Neural progenitor cell (in vitro differentiated cells): ENCODE measurements around the gene TMCC3. TPM values are rescaled to one million over a fixed set of nuclear protein-coding genes. Genes with fewer than 3 reads are reported as not detected.
A peak's percentile ranks its signal among the peaks of the same experiment; 100 is the strongest.
"Not testable (repeated sequence)": the region's sequence is repeated elsewhere in the genome, so short reads cannot be mapped to it uniquely, and the experiment has no call there.

Source experiments
- DNase-seq: peaks from one replicate; pipeline ENCODE4 v3.0.0-alpha.2; 2016; ENCODE audit warnings: low spot score
- H2AFZ ChIP-seq: fragments of 200-600 bp; sonication (generic); replicated peaks from 2 replicates; pipeline ENCODE4 v1.6.1; 2016; ENCODE audit warnings: antibody characterized with exemption
- H3F3A ChIP-seq: fragments of 200-600 bp; sonication (generic); 2 replicates; pipeline ENCODE4 v1.6.1; 2016; ENCODE audit warnings: antibody characterized with exemption, low read depth
- H3K27ac ChIP-seq: fragments of 200-600 bp; sonication (generic); 2 replicates; pipeline ENCODE4 v1.5.1; 2016; ENCODE audit warnings: mild to moderate bottlenecking
- H3K27me3 ChIP-seq: fragments of 200-600 bp; sonication (generic); 2 replicates; pipeline ENCODE4 v1.6.1; 2016; ENCODE audit warnings: mild to moderate bottlenecking, moderate library complexity
- H3K36me3 ChIP-seq: fragments of 200-600 bp; sonication (generic); 2 replicates; pipeline ENCODE4 v1.5.1; 2016
- H3K4me1 ChIP-seq: fragments of 200-600 bp; sonication (generic); 2 replicates; pipeline ENCODE4 v1.6.1; 2016; ENCODE audit warnings: mixed run types
- H3K4me2 ChIP-seq: fragments of 200-600 bp; sonication (generic); 2 replicates; pipeline ENCODE4 v1.6.1; 2016
- H3K4me3 ChIP-seq: fragments of 200-600 bp; sonication (generic); 2 replicates; pipeline ENCODE4 v1.5.1; 2016
- H3K79me2 ChIP-seq: fragments of 200-600 bp; sonication (generic); 2 replicates; pipeline ENCODE4 v1.6.1; 2016; ENCODE audit warnings: low read depth
- H3K9ac ChIP-seq: fragments of 200-600 bp; sonication (generic); 2 replicates; pipeline ENCODE4 v1.6.1; 2016
- H3K9me3 ChIP-seq: fragments of 200-600 bp; sonication (generic); 2 replicates; pipeline ENCODE4 v1.5.1; 2016; ENCODE audit warnings: low read depth
- H4K20me1 ChIP-seq: fragments of 200-600 bp; sonication (generic); 2 replicates; pipeline ENCODE4 v1.6.1; 2016; ENCODE audit warnings: low read depth
- H3K27ac Mint-ChIP-seq: 3 replicates; pipeline ENCODE4 v1.8.0; 2021; ENCODE audit warnings: mixed read lengths
- H3K27me3 Mint-ChIP-seq: 2 replicates; pipeline ENCODE4 v1.8.0; 2022; ENCODE audit warnings: low read depth, mild to moderate bottlenecking, inconsistent platforms, moderate library complexity, mixed read lengths; ENCODE audit not compliant: insufficient read depth
- H3K36me3 Mint-ChIP-seq: 3 replicates; pipeline ENCODE4 v1.8.0; 2021; ENCODE audit warnings: mixed read lengths
- H3K4me1 Mint-ChIP-seq: 3 replicates; pipeline ENCODE4 v1.8.0; 2021; ENCODE audit warnings: mixed read lengths
- H3K4me3 Mint-ChIP-seq: 3 replicates; pipeline ENCODE4 v1.8.0; 2021; ENCODE audit warnings: mild to moderate bottlenecking, moderate library complexity, mixed read lengths
- H3K9me3 Mint-ChIP-seq: 3 replicates; pipeline ENCODE4 v1.8.0; 2020; ENCODE audit warnings: mixed read lengths
- CTCF ChIP-seq: fragments of 200-600 bp; sonication (generic); IDR thresholded peaks from 2 replicates; pipeline ENCODE4 v1.5.1; 2017; ENCODE audit warnings: antibody characterized with exemption, mild to moderate bottlenecking
- EZH2 ChIP-seq: fragments of 200-600 bp; sonication (generic); IDR thresholded peaks from 2 replicates; pipeline ENCODE4 v1.6.1; 2017; ENCODE audit warnings: antibody characterized with exemption, mild to moderate bottlenecking, moderate library complexity
- EZH2phosphoT487 ChIP-seq: fragments of 200-600 bp; sonication (generic); IDR thresholded peaks from 2 replicates; pipeline ENCODE4 v1.6.1; 2017; ENCODE audit warnings: antibody characterized with exemption
- total RNA-seq: library from RNA; depleted of rRNA; stranded (reverse); fragments of >200 nt; gene quantifications from 2 replicates; pipeline ENCODE4 v1.2.3, GENCODE V29; 2015; ENCODE audit warnings: low replicate concordance

TMCC3 gene
- total RNA-seq, 1 donor from 2014 or later, result 9.5 TPM

- H3K4me1 Mint-ChIP-seq, result peaks cover 3% of the 10 kb centered on the region
- no peaks in the 10 kb centered on the region for H4K20me1 ChIP-seq
- H3K9me3 Mint-ChIP-seq, result no peaks in the 10 kb centered on the region
- no peak overlapping the region for H3K9ac ChIP-seq
- no peak overlapping the region for H3K4me3 ChIP-seq
- no peaks in the 10 kb centered on the region for H3K27me3 ChIP-seq
- H3K36me3 ChIP-seq, result no peaks in the 10 kb centered on the region
- H3K79me2 ChIP-seq, result no peaks in the 10 kb centered on the region
- H3K4me1 ChIP-seq, result peaks cover 41% of the 10 kb centered on the region
- DNase-seq, result peak; percentile 85
- H3K27ac Mint-ChIP-seq, result peak overlapping the region; percentile 91
- no peak for TF ChIP-seq EZH2
- TF ChIP-seq CTCF, result no peak
- no peak for TF ChIP-seq EZH2phosphoT487
- peaks cover 26% of the 10 kb centered on the region for H3F3A ChIP-seq
- no peaks in the 10 kb centered on the region for H3K36me3 Mint-ChIP-seq
- H3K4me3 Mint-ChIP-seq, result no peak overlapping the region
- H3K9me3 ChIP-seq, result no peaks in the 10 kb centered on the region
- H3K27me3 Mint-ChIP-seq, result peaks cover 3% of the 10 kb centered on the region
- H3K27ac ChIP-seq, result peak overlapping the region; percentile 95
- H3K4me2 ChIP-seq, result peak overlapping the region; percentile 28
- H2AFZ ChIP-seq, result no peak overlapping the region
Observed at GRCh38 chr12:94614288-94614721, 36.1 kb downstream of the TMCC3 start.

GRCh38 chr12:94609917-94610443 is 40.4 kb downstream of the TMCC3 start:
- Histone ChIP-seq H4K20me1 (no peaks in the 10 kb centered on the region), H2AFZ (no peak overlapping the region), H3K27ac (no peak overlapping the region), H3F3A (peaks cover 18% of the 10 kb centered on the region), H3K27me3 (no peaks in the 10 kb centered on the region), H3K79me2 (no peaks in the 10 kb centered on the region), H3K4me1 (peaks cover 17% of the 10 kb centered on the region), H3K4me2 (no peak overlapping the region), H3K4me3 (no peak overlapping the region), H3K9ac (no peak overlapping the region), H3K36me3 (no peaks in the 10 kb centered on the region), H3K9me3 (no peaks in the 10 kb centered on the region)
- H3K4me1 Mint-ChIP-seq, result peaks cover 3% of the 10 kb centered on the region
- peaks cover under 1% of the 10 kb centered on the region for H3K27me3 Mint-ChIP-seq
- H3K27ac Mint-ChIP-seq, result no peak overlapping the region
- H3K9me3 Mint-ChIP-seq, result peaks cover 21% of the 10 kb centered on the region
- DNase-seq, result no peak
- TF ChIP-seq EZH2phosphoT487 (no peak), CTCF (no peak), EZH2 (no peak)
- no peak overlapping the region for H3K4me3 Mint-ChIP-seq
- H3K36me3 Mint-ChIP-seq, result peaks cover 6% of the 10 kb centered on the region

- H2AFZ ChIP-seq, H3K27ac Mint-ChIP-seq, DNase-seq, H3K36me3 Mint-ChIP-seq, H3K4me1 Mint-ChIP-seq, H3K27me3 Mint-ChIP-seq, H3K4me1 ChIP-seq, H3F3A ChIP-seq, H3K79me2 ChIP-seq, H3K4me3 Mint-ChIP-seq, H3K4me3 ChIP-seq, H3K36me3 ChIP-seq, H3K27ac ChIP-seq, H3K9ac ChIP-seq, H3K4me2 ChIP-seq, H3K27me3 ChIP-seq, H4K20me1 ChIP-seq, H3K9me3 ChIP-seq: not testable (repeated sequence)
- peaks cover 23% of the 10 kb centered on the region for H3K9me3 Mint-ChIP-seq
Observed at GRCh38 chr12:94606810-94607209, 43.5 kb downstream of the TMCC3 start.

- DNase-seq, result no peak
- Mint-ChIP-seq H3K4me3 (no peak overlapping the region), H3K36me3 (peaks cover 8% of the 10 kb centered on the region), H3K9me3 (peaks cover 23% of the 10 kb centered on the region), H3K27me3 (peaks cover 2% of the 10 kb centered on the region), H3K4me1 (no peaks in the 10 kb centered on the region), H3K27ac (no peak overlapping the region)
- no peaks in the 10 kb centered on the region for H3K9me3 ChIP-seq
- H3K79me2 ChIP-seq, result no peaks in the 10 kb centered on the region
- H3K9ac ChIP-seq, result no peak overlapping the region
- H3K4me3 ChIP-seq, result no peak overlapping the region
- H3K27ac ChIP-seq, result no peak overlapping the region
- H2AFZ ChIP-seq, result no peak overlapping the region
- H3K36me3 ChIP-seq, result no peaks in the 10 kb centered on the region
- no peaks in the 10 kb centered on the region for H4K20me1 ChIP-seq
- no peak overlapping the region for H3K4me2 ChIP-seq
- no peaks in the 10 kb centered on the region for H3K27me3 ChIP-seq
- TF ChIP-seq EZH2phosphoT487 (no peak), EZH2 (no peak), CTCF (no peak)
- H3F3A ChIP-seq, result no peaks in the 10 kb centered on the region
- H3K4me1 ChIP-seq, result no peaks in the 10 kb centered on the region
Observed at GRCh38 chr12:94604366-94604698, 46.0 kb downstream of the TMCC3 start.
